Glutamatergic neuron (in vitro differentiated cells): ENCODE results near the gene CHRNA10. TPM values are rescaled to one million over a fixed set of nuclear protein-coding genes. Genes with fewer than 3 reads are reported as not detected.

Experiments
- DNase-seq: peaks from one replicate; pipeline ENCODE4 v3.0.0; 2022
- H3K27ac Mint-ChIP-seq: one replicate; pipeline ENCODE4 v1.8.0; 2020; ENCODE audit warnings: mild to moderate bottlenecking, mixed read lengths, inconsistent platforms; ENCODE audit not compliant: unreplicated experiment
- H3K27me3 Mint-ChIP-seq: one replicate; pipeline ENCODE4 v1.8.0; 2020; ENCODE audit warnings: mild to moderate bottlenecking, moderate library complexity, mixed read lengths, inconsistent platforms; ENCODE audit not compliant: unreplicated experiment
- H3K36me3 Mint-ChIP-seq: one replicate; pipeline ENCODE4 v1.8.0; 2020; ENCODE audit warnings: mild to moderate bottlenecking, mixed read lengths, inconsistent platforms; ENCODE audit not compliant: unreplicated experiment
- H3K4me1 Mint-ChIP-seq: one replicate; pipeline ENCODE4 v1.8.0; 2020; ENCODE audit warnings: mild to moderate bottlenecking, low read depth, mixed read lengths, inconsistent platforms; ENCODE audit not compliant: unreplicated experiment
- H3K4me3 Mint-ChIP-seq: one replicate; pipeline ENCODE4 v1.8.0; 2020; ENCODE audit warnings: mild to moderate bottlenecking, mixed read lengths, inconsistent platforms; ENCODE audit not compliant: unreplicated experiment
- H3K9me3 Mint-ChIP-seq: one replicate; pipeline ENCODE4 v1.8.0; 2020; ENCODE audit warnings: mild to moderate bottlenecking, moderate library complexity, mixed read lengths, inconsistent platforms; ENCODE audit not compliant: unreplicated experiment
- total RNA-seq: library from RNA; stranded (reverse); fragmentation: NEBNext Ultra II Directional; extraction: Animal tissue kit (Norgen Biotek cat#: 25700); gene quantifications from one replicate; pipeline ENCODE4 v1.2.1, GENCODE V29; 2021; ENCODE audit not compliant: unreplicated experiment
- TF ChIP-seq, protein P1 (sequence below): fragments of 200-600 bp; sonication (generic); IDR thresholded peaks from one replicate; pipeline ENCODE4 v1.5.0; 2021; ENCODE audit not compliant: partially characterized antibody, unreplicated experiment

The CHRNA10 gene
- total RNA-seq, 1 donor from 2014 or later = 0.91 TPM

DNA sequence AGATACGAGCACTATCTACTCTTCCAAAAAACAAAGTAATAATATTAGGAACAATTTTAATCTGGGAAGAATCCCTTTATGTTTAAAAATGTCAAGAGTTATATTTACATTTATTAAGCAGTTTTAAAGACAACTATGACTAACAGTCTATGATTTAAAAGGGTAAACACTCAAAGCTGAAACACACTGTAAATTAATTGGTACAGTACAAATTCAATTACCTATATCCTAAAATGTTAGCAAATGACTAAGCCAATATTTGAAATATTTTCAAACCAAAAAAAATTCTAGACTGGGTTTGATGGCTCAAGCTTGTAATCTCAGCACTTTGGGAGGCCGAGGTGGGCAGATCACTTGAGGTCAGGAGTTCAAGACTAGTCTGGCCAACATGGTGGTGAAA lies 36.0 kb upstream of the CHRNA10 start:
- no peaks in the 10 kb centered on the region for H3K9me3 Mint-ChIP-seq
- H3K27ac Mint-ChIP-seq = no peak overlapping the region
- no peak for DNase-seq
- H3K36me3 Mint-ChIP-seq = no peaks in the 10 kb centered on the region
- no peak overlapping the region for H3K4me3 Mint-ChIP-seq
- TF ChIP-seq, protein P1, sequence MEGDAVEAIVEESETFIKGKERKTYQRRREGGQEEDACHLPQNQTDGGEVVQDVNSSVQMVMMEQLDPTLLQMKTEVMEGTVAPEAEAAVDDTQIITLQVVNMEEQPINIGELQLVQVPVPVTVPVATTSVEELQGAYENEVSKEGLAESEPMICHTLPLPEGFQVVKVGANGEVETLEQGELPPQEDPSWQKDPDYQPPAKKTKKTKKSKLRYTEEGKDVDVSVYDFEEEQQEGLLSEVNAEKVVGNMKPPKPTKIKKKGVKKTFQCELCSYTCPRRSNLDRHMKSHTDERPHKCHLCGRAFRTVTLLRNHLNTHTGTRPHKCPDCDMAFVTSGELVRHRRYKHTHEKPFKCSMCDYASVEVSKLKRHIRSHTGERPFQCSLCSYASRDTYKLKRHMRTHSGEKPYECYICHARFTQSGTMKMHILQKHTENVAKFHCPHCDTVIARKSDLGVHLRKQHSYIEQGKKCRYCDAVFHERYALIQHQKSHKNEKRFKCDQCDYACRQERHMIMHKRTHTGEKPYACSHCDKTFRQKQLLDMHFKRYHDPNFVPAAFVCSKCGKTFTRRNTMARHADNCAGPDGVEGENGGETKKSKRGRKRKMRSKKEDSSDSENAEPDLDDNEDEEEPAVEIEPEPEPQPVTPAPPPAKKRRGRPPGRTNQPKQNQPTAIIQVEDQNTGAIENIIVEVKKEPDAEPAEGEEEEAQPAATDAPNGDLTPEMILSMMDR = no peak
- no peaks in the 10 kb centered on the region for H3K4me1 Mint-ChIP-seq
- peaks cover 1% of the 10 kb centered on the region for H3K27me3 Mint-ChIP-seq

DNA sequence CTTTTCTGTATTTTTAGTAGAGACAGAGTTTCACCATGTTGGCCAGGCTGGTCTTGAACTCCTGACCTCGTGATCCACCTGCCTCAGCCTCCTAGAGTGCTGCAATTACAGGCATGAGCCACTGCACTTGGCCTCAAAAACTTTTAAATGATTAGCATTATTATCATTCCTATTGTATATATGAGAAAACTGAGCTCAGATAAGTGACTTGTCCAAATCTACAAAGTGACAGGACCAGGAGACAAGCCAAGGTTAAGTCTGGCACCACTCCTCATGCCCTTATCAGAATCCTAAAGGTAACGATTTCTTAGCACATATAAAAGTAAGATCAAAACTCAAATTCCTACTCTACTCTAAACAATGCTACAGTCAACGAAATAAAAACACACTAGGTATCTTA lies 32.2 kb upstream of the CHRNA10 start:
- DNase-seq = no peak
- H3K4me3 Mint-ChIP-seq = no peak overlapping the region
- H3K27ac Mint-ChIP-seq = no peak overlapping the region

DNA sequence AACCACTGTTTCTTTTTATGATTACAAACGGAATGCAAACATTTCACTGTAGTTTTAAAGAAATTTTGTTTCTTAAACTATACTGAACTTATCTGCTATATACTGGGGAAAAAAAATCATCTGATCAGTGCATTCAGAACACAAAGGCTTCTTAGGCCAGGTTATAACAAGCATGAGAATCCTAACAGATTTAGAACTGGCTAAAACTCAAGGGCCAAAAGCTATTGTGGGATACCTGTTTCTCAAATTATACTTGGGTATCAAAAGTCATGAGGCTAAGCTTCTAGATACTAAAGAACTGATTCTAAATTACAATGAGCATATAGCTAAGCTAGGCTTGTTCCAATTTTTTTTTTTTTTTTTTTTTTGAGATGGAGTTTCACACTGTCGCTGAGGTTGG lies 29.7 kb upstream of the CHRNA10 start:
- Mint-ChIP-seq H3K4me1 (no peaks in the 10 kb centered on the region), H3K4me3 (no peak overlapping the region), H3K27me3 (peaks cover 1% of the 10 kb centered on the region), H3K36me3 (no peaks in the 10 kb centered on the region), H3K27ac (no peak overlapping the region), H3K9me3 (no peaks in the 10 kb centered on the region)
- no peak for DNase-seq
- TF ChIP-seq, protein P1 = no peak

More for the DNA sequence above, 32.2 kb upstream of the CHRNA10 start:
- Mint-ChIP-seq H3K36me3 (no peaks in the 10 kb centered on the region), H3K4me1 (no peaks in the 10 kb centered on the region), H3K9me3 (no peaks in the 10 kb centered on the region), H3K27me3 (peaks cover 1% of the 10 kb centered on the region)
- TF ChIP-seq, protein P1 = no peak

DNA sequence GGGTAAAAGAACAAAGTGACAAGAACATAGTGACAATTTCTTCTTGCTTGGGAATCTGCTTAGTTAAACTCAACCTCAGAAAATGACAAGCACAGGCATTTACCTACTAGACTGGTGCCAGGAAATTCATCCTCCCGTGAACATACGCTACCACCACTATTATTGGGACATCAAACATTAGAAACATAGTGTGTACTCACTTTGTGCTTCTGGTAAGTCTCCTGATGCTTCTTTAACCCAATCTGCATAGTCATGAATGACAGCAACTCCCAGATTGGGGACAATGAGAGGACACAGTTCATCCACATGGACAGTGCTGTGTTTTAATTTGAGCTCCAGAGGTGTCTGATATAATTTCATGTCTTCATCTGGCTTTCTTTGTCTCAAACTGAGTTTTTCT lies 29.2 kb upstream of the CHRNA10 start:
- no peak overlapping the region for H3K27ac Mint-ChIP-seq

DNA sequence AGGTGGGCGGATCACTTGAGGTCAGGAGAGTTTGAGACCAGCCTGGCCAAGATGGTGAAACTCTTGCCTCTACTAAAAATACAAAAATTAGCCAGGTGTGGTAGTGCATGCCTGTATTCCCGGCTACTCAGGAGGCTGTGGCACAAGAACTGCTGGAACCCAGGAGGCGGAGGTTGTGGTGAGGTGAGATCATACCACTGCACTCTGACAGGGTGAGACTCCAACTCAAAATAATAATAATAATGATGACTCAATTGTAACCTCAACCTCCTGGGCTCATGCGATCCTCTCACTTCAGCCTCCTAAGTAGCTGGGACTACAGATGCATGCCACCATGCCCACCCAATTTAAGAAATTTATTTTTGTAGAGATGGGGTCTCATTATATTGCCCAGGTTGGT lies 15.6 kb upstream of the CHRNA10 start:
- Mint-ChIP-seq H3K4me3 (no peak overlapping the region), H3K4me1 (no peaks in the 10 kb centered on the region), H3K9me3 (peaks cover 3% of the 10 kb centered on the region), H3K27ac (no peak overlapping the region), H3K27me3 (no peaks in the 10 kb centered on the region), H3K36me3 (no peaks in the 10 kb centered on the region)
- TF ChIP-seq, protein P1 = no peak
- DNase-seq = no peak

More for the DNA sequence above, 29.2 kb upstream of the CHRNA10 start:
- Mint-ChIP-seq H3K9me3 (no peaks in the 10 kb centered on the region), H3K36me3 (no peaks in the 10 kb centered on the region), H3K4me1 (no peaks in the 10 kb centered on the region), H3K4me3 (no peak overlapping the region), H3K27me3 (peaks cover 1% of the 10 kb centered on the region)
- DNase-seq = no peak
- TF ChIP-seq, protein P1 = no peak
